Inflammatory macrophage (primary cell): Measurements from ENCODE around the gene ALG13.
"Not testable (repeated sequence)": the region's sequence is repeated elsewhere in the genome, so short reads cannot be mapped to it uniquely, and the experiment has no call there.

Experiments used
- DNase-seq, 2 donors: peaks; one replicate each; pipeline ENCODE4 v3.0.0-alpha.2; 2020 to 2022

ALG13 gene

GRCh38 chrX:111761578-111762135 is 80.7 kb downstream of the ALG13 start:
- no peak for DNase-seq

GRCh38 chrX:111778591-111778990 is 97.6 kb downstream of the ALG13 start:
- DNase-seq, result no peak

GRCh38 chrX:111779582-111779981 is 98.6 kb downstream of the ALG13 start:
- peak; percentile 79 to 87 for DNase-seq

- DNase-seq, result no peak
Measured at GRCh38 chrX:111784667-111785066, 103.7 kb downstream of the ALG13 start.

- DNase-seq, result not testable (repeated sequence)
Measured at GRCh38 chrX:111790054-111790453, 109.1 kb downstream of the ALG13 start.
